NT2/D1 (cell line): Measurements from ENCODE around the gene DOK3.

ENCODE experiments used
- SUZ12 ChIP-seq: IDR thresholded peaks from 2 replicates; pipeline ENCODE4 v1.6.1; 2011; ENCODE audit not compliant: insufficient read length, insufficient read depth; ENCODE audit errors: extremely low read depth
- YY1 ChIP-seq: IDR thresholded peaks from 2 replicates; pipeline ENCODE4 v1.6.1; 2011; ENCODE audit not compliant: insufficient read length, insufficient read depth

GRCh38 chr5:177511181-177511580 is 1.6 kb upstream of the DOK3 start:
- TF ChIP-seq YY1, result no peak
- TF ChIP-seq SUZ12, result no peak
